Measurements from ENCODE around the gene OR2T34.

OR2T34 gene

GRCh38 chr1:248618119-248618518 is 43.6 kb upstream of the OR2T34 start:
- Histone ChIP-seq H2BK120ac (ENCODE audit: low read depth, low read length) (no peak overlapping the region), H3K4me3 (ENCODE audit: low read length in 2 of 2) (no peak overlapping the region), H3K4me2 (ENCODE audit: insufficient read depth, low read length, poor library complexity, severe bottlenecking) (no peak overlapping the region), H2AK5ac (ENCODE audit: low read depth, low read length) (no peak overlapping the region), H2AFZ (ENCODE audit: low read length) (no peak overlapping the region), H2BK12ac (ENCODE audit: low read length) (no peak overlapping the region), H3K23ac (ENCODE audit: low read depth, low read length, poor library complexity) (no peak overlapping the region), H3K36me3 (replicated peaks in 1 of 2; ENCODE audit: control insufficient read depth in 2 of 2, insufficient read depth in 2 of 2, low read length in 2 of 2) (no peaks in the 10 kb centered on the region), H3K4me1 (ENCODE audit: control insufficient read depth in 2 of 2, insufficient read depth in 1 of 2, low read depth in 1 of 2, low read length in 2 of 2) (no peaks in the 10 kb centered on the region), H4K91ac (ENCODE audit: low read depth, low read length, poor library complexity) (no peak overlapping the region), H3K27me3 (ENCODE audit: control insufficient read depth in 3 of 3, insufficient read depth in 3 of 3, low read depth in 1 of 3, low read length in 3 of 3) (no peaks in the 10 kb centered on the region), H3K14ac (ENCODE audit: low read length) (no peak overlapping the region), H3K79me1 (ENCODE audit: low read depth, low read length) (no peaks in the 10 kb centered on the region), H3K9ac (ENCODE audit: low read depth, low read length, poor library complexity) (no peak overlapping the region), H2BK15ac (ENCODE audit: low read length) (no peak overlapping the region), H4K8ac (ENCODE audit: low read depth, low read length) (no peak overlapping the region), H3K9me3 (replicated peaks in 1 of 2; ENCODE audit: control insufficient read depth in 2 of 2, insufficient read depth in 1 of 2, low read depth in 1 of 2, low read length in 2 of 2) (peaks cover 0 to 18% of the 10 kb centered on the region in 2 donors), H2BK5ac (ENCODE audit: low read length) (no peak overlapping the region), H3K27ac (replicated peaks; ENCODE audit: low read length) (no peak overlapping the region), H3K4ac (ENCODE audit: low read length) (no peak overlapping the region), H3K18ac (ENCODE audit: low read length) (no peak overlapping the region)
- DNase-seq (ENCODE audit: low spot score) = no peak
- no CpG with 5 or more reads among the region's 7 CpGs for WGBS, 2 donors (ENCODE audit: extremely low coverage in 2 of 2, insufficient read length in 2 of 2, insufficient replicate concordance in 1 of 2)

DNA sequence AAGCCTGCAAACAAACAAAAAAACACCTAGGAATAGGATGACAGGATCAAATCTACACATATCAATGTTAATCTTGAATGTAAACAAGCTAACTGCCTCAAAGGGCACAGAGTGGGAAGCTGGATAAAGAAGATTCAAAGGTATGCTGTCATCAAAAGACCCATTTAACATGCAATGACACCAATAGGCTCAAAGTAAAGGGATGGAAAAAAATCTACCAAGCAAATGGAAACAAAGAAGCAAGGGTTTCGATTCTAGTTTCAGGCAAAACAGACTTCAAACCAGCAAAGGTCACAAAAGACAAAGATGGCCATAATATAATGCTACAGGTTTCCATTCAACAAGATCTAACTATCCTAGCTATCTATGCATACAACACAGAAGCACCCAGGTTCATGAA is 39.2 kb upstream of the OR2T34 start:
- Histone ChIP-seq H2AFZ (ENCODE audit: low read length) (no peak overlapping the region), H3K36me3 (replicated peaks in 1 of 2; ENCODE audit: control insufficient read depth in 2 of 2, insufficient read depth in 2 of 2, low read length in 2 of 2) (no peaks in the 10 kb centered on the region), H3K4me2 (ENCODE audit: insufficient read depth, low read length, poor library complexity, severe bottlenecking) (no peak overlapping the region), H2BK15ac (ENCODE audit: low read length) (no peak overlapping the region), H2BK5ac (ENCODE audit: low read length) (no peak overlapping the region), H2BK12ac (ENCODE audit: low read length) (no peak overlapping the region), H2AK5ac (ENCODE audit: low read depth, low read length) (no peak overlapping the region), H4K8ac (ENCODE audit: low read depth, low read length) (no peak overlapping the region), H3K4me1 (ENCODE audit: control insufficient read depth in 2 of 2, insufficient read depth in 1 of 2, low read depth in 1 of 2, low read length in 2 of 2) (no peaks in the 10 kb centered on the region), H3K4ac (ENCODE audit: low read length) (no peak overlapping the region), H3K23ac (ENCODE audit: low read depth, low read length, poor library complexity) (no peak overlapping the region), H4K91ac (ENCODE audit: low read depth, low read length, poor library complexity) (no peak overlapping the region), H3K27me3 (ENCODE audit: control insufficient read depth in 3 of 3, insufficient read depth in 3 of 3, low read depth in 1 of 3, low read length in 3 of 3) (no peaks in the 10 kb centered on the region), H3K27ac (replicated peaks; ENCODE audit: low read length) (no peak overlapping the region), H3K79me1 (ENCODE audit: low read depth, low read length) (no peaks in the 10 kb centered on the region), H2BK120ac (ENCODE audit: low read depth, low read length) (no peak overlapping the region), H3K4me3 (ENCODE audit: low read length in 2 of 2) (no peak overlapping the region), H3K14ac (ENCODE audit: low read length) (no peak overlapping the region), H3K18ac (ENCODE audit: low read length) (no peak overlapping the region), H3K9ac (ENCODE audit: low read depth, low read length, poor library complexity) (no peak overlapping the region), H3K9me3 (replicated peaks in 1 of 2; ENCODE audit: control insufficient read depth in 2 of 2, insufficient read depth in 1 of 2, low read depth in 1 of 2, low read length in 2 of 2) (peaks cover 0 to 18% of the 10 kb centered on the region in 2 donors)
- DNase-seq (ENCODE audit: low spot score) = no peak
- no CpG with 5 or more reads among the region's 1 CpG for WGBS, 2 donors (ENCODE audit: extremely low coverage in 2 of 2, insufficient read length in 2 of 2, insufficient replicate concordance in 1 of 2)

GRCh38 chr1:248611883-248612414 is 37.4 kb upstream of the OR2T34 start:
- H2BK120ac ChIP-seq (ENCODE audit: low read depth, low read length) = no peak overlapping the region
- H2BK5ac ChIP-seq (ENCODE audit: low read length) = no peak overlapping the region
- no peak overlapping the region for H3K27ac ChIP-seq (replicated peaks; ENCODE audit: low read length)
- no peak overlapping the region for H3K23ac ChIP-seq (ENCODE audit: low read depth, low read length, poor library complexity)
- no peak overlapping the region for H3K18ac ChIP-seq (ENCODE audit: low read length)
- H3K79me1 ChIP-seq (ENCODE audit: low read depth, low read length) = no peaks in the 10 kb centered on the region
- peaks cover 0 to 13% of the 10 kb centered on the region in 2 donors for H3K9me3 ChIP-seq (replicated peaks in 1 of 2; ENCODE audit: control insufficient read depth in 2 of 2, insufficient read depth in 1 of 2, low read depth in 1 of 2, low read length in 2 of 2)
- no peak overlapping the region for H3K9ac ChIP-seq (ENCODE audit: low read depth, low read length, poor library complexity)
- no CpG with 5 or more reads among the region's 4 CpGs for WGBS, 2 donors (ENCODE audit: extremely low coverage in 2 of 2, insufficient read length in 2 of 2, insufficient replicate concordance in 1 of 2)
- no peak overlapping the region for H3K14ac ChIP-seq (ENCODE audit: low read length)
- H4K91ac ChIP-seq (ENCODE audit: low read depth, low read length, poor library complexity) = no peak overlapping the region
- no peak overlapping the region for H2AFZ ChIP-seq (ENCODE audit: low read length)
- H2BK15ac ChIP-seq (ENCODE audit: low read length) = no peak overlapping the region
- no peak overlapping the region for H3K4me3 ChIP-seq (ENCODE audit: low read length in 2 of 2)
- no peak overlapping the region for H2BK12ac ChIP-seq (ENCODE audit: low read length)
- H3K4me1 ChIP-seq (ENCODE audit: control insufficient read depth in 2 of 2, insufficient read depth in 1 of 2, low read depth in 1 of 2, low read length in 2 of 2) = no peaks in the 10 kb centered on the region
- no peaks in the 10 kb centered on the region for H3K36me3 ChIP-seq (replicated peaks in 1 of 2; ENCODE audit: control insufficient read depth in 2 of 2, insufficient read depth in 2 of 2, low read length in 2 of 2)
- no peak overlapping the region for H2AK5ac ChIP-seq (ENCODE audit: low read depth, low read length)
- no peak overlapping the region for H4K8ac ChIP-seq (ENCODE audit: low read depth, low read length)
- H3K4ac ChIP-seq (ENCODE audit: low read length) = no peak overlapping the region
- H3K27me3 ChIP-seq (ENCODE audit: control insufficient read depth in 3 of 3, insufficient read depth in 3 of 3, low read depth in 1 of 3, low read length in 3 of 3) = peaks cover 0 to 3% (median 0%) of the 10 kb centered on the region in 3 experiments
- DNase-seq (ENCODE audit: low spot score) = no peak
- H3K4me2 ChIP-seq (ENCODE audit: insufficient read depth, low read length, poor library complexity, severe bottlenecking) = no peak overlapping the region

DNA sequence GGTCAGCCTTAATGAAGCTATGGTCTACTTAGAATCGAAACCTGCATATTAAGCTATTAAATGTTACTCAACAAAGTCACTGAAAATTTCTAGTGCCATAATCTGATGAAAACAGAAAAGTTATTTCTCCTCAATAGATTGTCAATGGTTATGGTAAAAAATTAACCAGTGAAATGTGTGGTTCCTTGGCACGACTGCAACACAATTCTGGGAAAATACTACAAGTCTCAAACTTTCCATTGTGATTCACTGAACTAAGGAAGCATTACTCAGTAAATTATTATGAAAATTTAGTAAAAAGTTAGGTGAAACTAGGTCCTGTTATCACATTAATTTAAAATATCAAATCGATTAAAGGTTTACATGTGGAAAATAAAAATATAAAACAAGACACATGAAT is 35.7 kb upstream of the OR2T34 start:
- Histone ChIP-seq H3K9me3 (replicated peaks in 1 of 2; ENCODE audit: control insufficient read depth in 2 of 2, insufficient read depth in 1 of 2, low read depth in 1 of 2, low read length in 2 of 2) (peaks cover 0 to 16% of the 10 kb centered on the region in 2 donors), H3K4me1 (ENCODE audit: control insufficient read depth in 2 of 2, insufficient read depth in 1 of 2, low read depth in 1 of 2, low read length in 2 of 2) (no peaks in the 10 kb centered on the region), H2BK120ac (ENCODE audit: low read depth, low read length) (no peak overlapping the region), H2AK5ac (ENCODE audit: low read depth, low read length) (no peak overlapping the region), H2BK15ac (ENCODE audit: low read length) (no peak overlapping the region), H3K18ac (ENCODE audit: low read length) (no peak overlapping the region), H3K27me3 (ENCODE audit: control insufficient read depth in 3 of 3, insufficient read depth in 3 of 3, low read depth in 1 of 3, low read length in 3 of 3) (peaks cover 0 to 3% (median 0%) of the 10 kb centered on the region in 3 experiments), H3K4ac (ENCODE audit: low read length) (no peak overlapping the region), H2BK5ac (ENCODE audit: low read length) (no peak overlapping the region), H3K27ac (replicated peaks; ENCODE audit: low read length) (no peak overlapping the region), H3K4me3 (ENCODE audit: low read length in 2 of 2) (no peak overlapping the region), H4K91ac (ENCODE audit: low read depth, low read length, poor library complexity) (no peak overlapping the region), H3K14ac (ENCODE audit: low read length) (no peak overlapping the region), H2BK12ac (ENCODE audit: low read length) (no peak overlapping the region), H3K79me1 (ENCODE audit: low read depth, low read length) (no peaks in the 10 kb centered on the region), H4K8ac (ENCODE audit: low read depth, low read length) (no peak overlapping the region), H3K9ac (ENCODE audit: low read depth, low read length, poor library complexity) (no peak overlapping the region), H2AFZ (ENCODE audit: low read length) (no peak overlapping the region), H3K36me3 (replicated peaks in 1 of 2; ENCODE audit: control insufficient read depth in 2 of 2, insufficient read depth in 2 of 2, low read length in 2 of 2) (no peaks in the 10 kb centered on the region), H3K23ac (ENCODE audit: low read depth, low read length, poor library complexity) (no peak overlapping the region), H3K4me2 (ENCODE audit: insufficient read depth, low read length, poor library complexity, severe bottlenecking) (no peak overlapping the region)
- DNase-seq (ENCODE audit: low spot score) = no peak
- no CpG with 5 or more reads among the region's 3 CpGs for WGBS, 2 donors (ENCODE audit: extremely low coverage in 2 of 2, insufficient read length in 2 of 2, insufficient replicate concordance in 1 of 2)
